ENCODE measurements around the gene PXMP2.

The PXMP2 gene

GRCh38 chr12:132698341-132698740 is 11.0 kb downstream of the PXMP2 start:
- no peak for DNase-seq

GRCh38 chr12:132700212-132700822 is 12.9 kb downstream of the PXMP2 start:
- DNase-seq = no peak

- DNase-seq = no peak
Observed at GRCh38 chr12:132702640-132703039, 15.3 kb downstream of the PXMP2 start.

- no peak for DNase-seq
Observed at GRCh38 chr12:132703641-132704040, 16.3 kb downstream of the PXMP2 start.

DNA sequence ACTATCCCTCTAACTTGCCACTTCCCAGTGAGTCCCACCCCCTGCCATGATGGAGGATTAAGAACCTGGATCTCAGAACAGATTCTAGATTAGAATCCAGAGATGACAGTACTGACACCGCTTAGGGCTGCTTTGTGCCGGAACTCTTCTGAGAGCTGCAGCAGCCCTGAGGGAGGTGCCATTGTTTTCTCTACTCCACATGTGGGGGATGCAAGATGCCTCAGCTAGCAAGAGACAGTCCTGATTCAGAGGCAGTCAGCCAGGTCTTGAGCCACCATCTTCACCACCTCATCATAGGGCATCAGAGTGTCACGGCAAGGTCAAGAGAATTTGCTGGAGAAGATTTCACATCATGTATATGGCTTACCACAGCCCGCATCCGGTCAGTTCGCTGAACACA is 19.9 kb downstream of the PXMP2 start:
- no peak for DNase-seq

DNA sequence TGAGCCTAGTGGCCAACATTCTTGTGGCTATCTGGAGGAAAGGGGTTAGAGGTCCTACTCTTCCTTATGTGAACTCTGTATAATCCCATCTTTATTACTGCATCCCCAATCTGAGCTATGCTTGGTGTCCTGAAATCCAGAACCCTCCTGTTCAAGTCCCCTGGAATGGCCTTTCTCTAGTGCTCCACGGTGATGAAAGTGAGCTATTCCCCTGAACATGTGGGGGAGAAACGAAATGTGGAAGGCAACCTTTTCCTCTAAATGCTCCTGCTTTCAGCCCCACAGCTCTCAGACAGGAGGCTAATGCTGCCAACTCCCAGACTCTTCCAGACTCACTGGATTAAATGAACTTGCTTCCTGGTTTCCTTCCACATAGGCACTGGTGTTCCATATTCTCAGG is 20.8 kb downstream of the PXMP2 start:
- DNase-seq = no peak

- no peak for DNase-seq
Observed at GRCh38 chr12:132710043-132710404, 22.6 kb downstream of the PXMP2 start.

DNA sequence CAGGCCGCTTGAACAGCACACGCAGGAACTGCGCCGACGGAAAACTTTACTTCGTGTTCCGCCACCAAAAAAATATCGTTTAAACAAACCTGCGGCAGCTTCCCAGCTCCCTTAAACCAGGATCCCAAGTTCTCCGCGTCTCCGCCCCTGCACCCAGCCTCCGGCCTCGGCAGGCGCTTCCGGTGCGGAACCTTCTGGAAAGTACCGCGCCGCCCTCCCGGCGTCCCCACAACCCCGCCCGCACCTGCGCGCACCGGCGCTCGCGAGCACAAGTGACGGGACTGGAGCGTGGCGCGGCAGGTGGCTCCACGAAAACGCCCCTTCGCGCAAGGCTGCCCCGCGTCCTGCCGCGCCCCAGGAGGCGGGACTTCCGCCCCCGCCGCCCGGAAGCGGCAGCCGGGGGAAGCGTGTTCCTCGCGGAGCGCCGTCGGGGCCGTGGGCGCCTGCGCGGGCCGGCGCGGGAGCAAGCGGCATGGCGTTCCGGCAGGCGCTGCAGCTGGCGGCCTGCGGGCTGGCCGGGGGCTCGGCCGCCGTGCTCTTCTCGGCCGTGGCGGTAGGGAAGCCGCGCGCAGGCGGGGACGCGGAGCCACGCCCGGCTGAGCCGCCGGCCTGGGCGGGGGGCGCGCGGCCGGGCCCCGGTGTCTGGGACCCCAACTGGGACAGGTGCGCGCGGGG is 23.2 kb downstream of the PXMP2 start, which contains the start of gene PGAM5:
PGAM5 (plus strand) TSS at position 438 of the 675 bp plus-strand sequence; CDS start at position 473, 35 bp downstream.
- DNase-seq = peak; percentile 86 to 94

DNA sequence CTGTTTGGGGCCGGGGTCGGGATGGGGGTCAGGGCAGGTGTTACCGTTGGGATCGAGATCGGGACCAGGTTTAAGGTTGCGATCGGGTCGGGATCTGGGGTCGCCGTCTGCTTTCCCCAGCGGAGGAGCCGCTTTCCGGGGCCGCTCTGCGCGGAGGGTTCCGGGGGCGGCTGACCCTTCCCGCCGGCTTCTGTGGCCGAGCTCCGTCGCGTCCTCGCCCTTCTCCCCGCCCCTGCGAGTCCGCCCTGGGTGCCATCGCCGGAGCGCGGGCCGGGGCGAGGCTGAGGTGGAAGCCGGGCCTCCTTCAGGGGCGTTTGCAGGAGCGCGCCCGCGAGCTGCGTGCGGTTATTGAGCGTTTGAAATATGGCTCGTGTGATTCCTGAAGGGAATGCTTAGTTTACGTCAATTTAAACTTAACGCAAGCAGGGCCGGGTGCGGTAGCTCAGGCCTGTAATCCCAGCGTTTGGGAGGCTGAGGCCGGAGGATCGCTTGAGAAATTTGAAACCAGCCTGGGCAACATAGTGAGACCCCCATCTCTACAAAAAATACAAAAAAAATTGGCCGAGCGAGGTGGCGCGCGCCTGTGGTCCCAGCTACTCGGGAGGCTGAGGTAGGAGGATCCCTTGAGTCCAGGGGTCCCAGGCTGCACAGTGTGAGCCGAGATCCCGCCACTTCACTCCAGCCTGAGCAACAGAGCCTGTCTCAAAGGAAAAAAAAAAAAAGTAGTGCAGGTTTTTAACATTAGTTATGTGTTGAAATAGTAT is 23.9 kb downstream of the PXMP2 start:
- peak; percentile 16 to 24 for DNase-seq

- DNase-seq = no peak
Observed at GRCh38 chr12:132713123-132713522, 25.7 kb downstream of the PXMP2 start.

GRCh38 chr12:132715874-132716273 is 28.5 kb downstream of the PXMP2 start:
- no peak for DNase-seq

GRCh38 chr12:132716356-132716755 is 29.0 kb downstream of the PXMP2 start:
- no peak for DNase-seq

- DNase-seq = no peak
Observed at GRCh38 chr12:132717011-132717410, 29.6 kb downstream of the PXMP2 start.

GRCh38 chr12:132717531-132718387 is 30.4 kb downstream of the PXMP2 start:
- no peak for DNase-seq

- DNase-seq = no peak
Observed at GRCh38 chr12:132718644-132719043, 31.3 kb downstream of the PXMP2 start.

- no peak for DNase-seq
Observed at GRCh38 chr12:132719141-132719953, 32.0 kb downstream of the PXMP2 start.

DNA sequence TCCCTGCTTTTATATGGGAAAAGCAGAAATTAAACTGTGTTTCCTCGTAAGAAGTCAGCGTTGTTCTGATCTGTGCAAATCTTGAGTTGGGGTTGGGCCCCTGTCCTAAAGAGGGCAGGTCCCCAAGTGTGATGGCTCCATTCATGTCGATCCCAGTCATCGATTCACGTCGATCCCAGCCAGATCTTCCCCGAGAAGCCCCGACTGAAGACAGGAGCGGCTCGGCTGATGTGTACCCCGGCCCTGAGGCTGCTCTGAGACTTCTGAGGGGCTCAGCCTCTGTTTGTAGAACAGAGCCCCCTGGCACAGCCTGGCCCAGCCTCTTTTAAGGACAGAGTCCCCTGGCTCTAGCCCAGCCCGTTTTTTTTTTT is 32.6 kb downstream of the PXMP2 start:
- DNase-seq = no peak

DNA sequence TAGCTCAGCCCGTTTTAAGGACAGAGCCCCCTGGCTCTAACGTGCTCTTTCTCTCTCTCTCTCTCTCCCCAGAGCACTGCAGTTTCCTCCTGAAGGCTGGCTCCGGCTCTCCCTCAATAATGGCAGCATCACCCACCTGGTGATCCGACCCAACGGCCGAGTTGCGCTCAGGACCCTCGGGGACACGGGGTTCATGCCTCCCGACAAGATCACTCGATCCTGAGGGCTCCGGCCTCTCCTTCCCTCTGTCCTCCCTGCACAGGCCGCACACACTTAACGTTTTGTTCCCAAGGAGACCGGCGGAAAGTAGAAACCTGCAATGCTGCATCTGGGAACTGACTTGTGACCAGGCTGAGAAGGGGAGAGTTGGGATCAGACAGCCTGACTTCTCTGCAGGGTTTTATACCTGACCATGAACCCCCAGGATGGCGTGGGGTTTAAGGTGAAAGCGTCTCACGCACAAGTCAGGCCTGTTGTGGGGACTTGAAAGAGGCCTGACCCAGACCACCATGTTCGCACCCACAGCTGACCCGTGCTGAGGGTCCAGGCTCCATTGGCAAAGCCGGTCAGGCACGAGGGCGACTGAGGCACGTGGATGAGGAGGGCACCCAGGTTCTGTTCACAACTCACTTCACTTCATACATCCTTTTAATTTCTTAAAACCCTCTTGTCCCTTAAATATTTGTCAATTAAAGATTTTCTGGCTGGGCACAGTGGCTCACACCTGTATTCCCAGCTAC is 33.4 kb downstream of the PXMP2 start:
- DNase-seq = no peak

DNA sequence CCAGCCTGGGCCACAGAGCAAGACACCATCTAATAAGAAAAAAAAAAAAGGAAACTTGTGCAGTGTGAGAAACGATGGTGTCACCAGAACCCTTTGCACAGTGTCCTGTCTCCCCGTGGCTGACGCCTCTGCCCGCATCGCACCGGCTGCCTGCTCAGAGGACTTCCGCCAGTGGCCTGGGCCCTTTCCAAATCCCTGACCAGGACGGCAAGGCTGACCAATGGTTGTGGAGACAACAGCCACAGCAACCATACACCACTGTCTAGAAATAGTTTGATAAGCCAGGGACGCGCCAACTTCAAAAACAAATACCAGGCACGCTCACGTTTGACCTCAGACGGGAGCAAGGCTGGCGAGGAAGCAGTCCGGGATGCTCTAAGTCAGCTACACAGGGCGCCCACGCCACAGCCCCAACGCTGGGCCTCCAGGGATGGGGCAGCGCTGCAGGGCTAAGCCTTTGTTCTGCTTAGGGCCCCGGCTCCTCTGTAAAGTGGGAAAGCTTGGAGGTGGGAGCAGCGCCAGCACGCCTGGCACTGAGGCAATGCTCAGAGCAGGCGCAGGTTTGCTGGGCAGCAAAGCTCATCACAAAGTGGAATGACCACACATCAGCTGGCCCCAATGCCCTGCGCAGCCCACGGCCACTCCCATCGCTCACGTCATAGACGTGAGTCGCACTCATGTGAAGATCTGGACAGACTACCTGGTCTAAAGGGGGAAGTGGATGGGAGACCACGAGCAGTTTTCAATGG is 35.8 kb downstream of the PXMP2 start:
- no peak for DNase-seq

- DNase-seq = no peak
Observed at GRCh38 chr12:132723764-132724140, 36.4 kb downstream of the PXMP2 start.

All from stimulated activated CD4-positive, alpha-beta T cell treated with anti-CD3 and anti-CD28 coated beads, Interleukin-4, amount 100 ng/mL, for 4 hours (primary cell).